IgD-negative memory B cell (primary cell): ENCODE data around the gene SIRT2. TPM values are rescaled to one million over a fixed set of nuclear protein-coding genes. Genes with fewer than 3 reads are reported as not detected.

ENCODE experiments used
- H3K27ac Mint-ChIP-seq, 3 donors: one replicate each; pipeline ENCODE4 v1.8.0; 2020 to 2022; ENCODE audit warnings: mild to moderate bottlenecking in 3 of 3, mixed read lengths in 3 of 3, moderate library complexity in 1 of 3
- H3K27me3 Mint-ChIP-seq: one replicate; pipeline ENCODE4 v1.8.0; 2021; ENCODE audit warnings: mixed read lengths
- H3K36me3 Mint-ChIP-seq: one replicate; pipeline ENCODE4 v1.8.0; 2020; ENCODE audit warnings: mild to moderate bottlenecking, mixed read lengths
- H3K4me1 Mint-ChIP-seq, 3 donors: one replicate each; pipeline ENCODE4 v1.8.0; 2020 to 2022; ENCODE audit warnings: mixed read lengths in 3 of 3, mild to moderate bottlenecking in 1 of 3
- H3K4me3 Mint-ChIP-seq, 4 donors: one replicate each; pipeline ENCODE4 v1.8.0; 2020 to 2022; ENCODE audit warnings: mild to moderate bottlenecking in 4 of 4, mixed read lengths in 4 of 4, moderate library complexity in 3 of 4
- H3K9me3 Mint-ChIP-seq, 3 donors: one replicate each; pipeline ENCODE4 v1.8.0; 2020 to 2021; ENCODE audit warnings: mixed read lengths in 3 of 3, mild to moderate bottlenecking in 1 of 3
- polyA plus RNA-seq: library from polyadenylated mRNA; unstranded; fragments of 300-500 nt; fragmentation: Illumina TruSeq; gene quantifications from one replicate; pipeline ENCODE4 v1.2.3, GENCODE V29; 2021

Gene SIRT2
- polyA plus RNA-seq, 1 donor from 2014 or later = 45.5 TPM

- no peaks in the 10 kb centered on the region for H3K9me3 Mint-ChIP-seq
- H3K4me3 Mint-ChIP-seq = no peak overlapping the region
- H3K27me3 Mint-ChIP-seq = no peaks in the 10 kb centered on the region
- H3K27ac Mint-ChIP-seq = no peak overlapping the region
- H3K4me1 Mint-ChIP-seq = peaks cover 0 to 5% (median 2%) of the 10 kb centered on the region in 3 donors
- H3K36me3 Mint-ChIP-seq = peaks cover 9% of the 10 kb centered on the region
Observed at GRCh38 chr19:38912600-38913514, 13.4 kb upstream of the SIRT2 start.

GRCh38 chr19:38911388-38912001 lies 12.1 kb upstream of the SIRT2 start:
- Mint-ChIP-seq H3K27me3 (no peaks in the 10 kb centered on the region), H3K4me1 (peaks cover 0 to 5% (median 2%) of the 10 kb centered on the region in 3 donors), H3K4me3 (no peak overlapping the region), H3K27ac (no peak overlapping the region), H3K36me3 (peaks cover 12% of the 10 kb centered on the region), H3K9me3 (no peaks in the 10 kb centered on the region)

- Mint-ChIP-seq H3K9me3 (no peaks in the 10 kb centered on the region), H3K27ac (no peak overlapping the region), H3K4me1 (peaks cover 0 to 3% (median 2%) of the 10 kb centered on the region in 3 donors), H3K4me3 (peak overlapping the region in 1 of 4 donors; percentile 47), H3K27me3 (no peaks in the 10 kb centered on the region), H3K36me3 (peaks cover 10% of the 10 kb centered on the region)
Observed at GRCh38 chr19:38910488-38910887, 11.1 kb upstream of the SIRT2 start.

GRCh38 chr19:38908911-38909310 lies 9.5 kb upstream of the SIRT2 start:
- Mint-ChIP-seq H3K4me1 (peaks cover 4 to 10% (median 6%) of the 10 kb centered on the region in 3 donors), H3K4me3 (no peak overlapping the region), H3K36me3 (peaks cover 17% of the 10 kb centered on the region), H3K27ac (no peak overlapping the region), H3K9me3 (no peaks in the 10 kb centered on the region), H3K27me3 (no peaks in the 10 kb centered on the region)

- Mint-ChIP-seq H3K4me3 (no peak overlapping the region), H3K27me3 (no peaks in the 10 kb centered on the region), H3K36me3 (peaks cover 19% of the 10 kb centered on the region), H3K9me3 (no peaks in the 10 kb centered on the region), H3K4me1 (peaks cover 4 to 13% (median 7%) of the 10 kb centered on the region in 3 donors), H3K27ac (peak overlapping the region in 1 of 3 donors; percentile 81)
Observed at GRCh38 chr19:38907670-38908069, 8.3 kb upstream of the SIRT2 start.

GRCh38 chr19:38907227-38907626 lies 7.8 kb upstream of the SIRT2 start:
- H3K4me3 Mint-ChIP-seq = no peak overlapping the region
- peak overlapping the region in 1 of 3 donors; percentile 81 for H3K27ac Mint-ChIP-seq

GRCh38 chr19:38905620-38906019 lies 6.2 kb upstream of the SIRT2 start:
- Mint-ChIP-seq H3K4me1 (peaks cover 8 to 20% (median 13%) of the 10 kb centered on the region in 3 donors), H3K27ac (no peak overlapping the region), H3K9me3 (no peaks in the 10 kb centered on the region), H3K36me3 (peaks cover 16% of the 10 kb centered on the region), H3K27me3 (no peaks in the 10 kb centered on the region), H3K4me3 (no peak overlapping the region)

More at GRCh38 chr19:38907227-38907626, 7.8 kb upstream of the SIRT2 start:
- Mint-ChIP-seq H3K4me1 (peaks cover 4 to 13% (median 7%) of the 10 kb centered on the region in 3 donors), H3K36me3 (peaks cover 19% of the 10 kb centered on the region), H3K27me3 (no peaks in the 10 kb centered on the region), H3K9me3 (no peaks in the 10 kb centered on the region)

GRCh38 chr19:38904581-38905539 lies 5.4 kb upstream of the SIRT2 start:
- Mint-ChIP-seq H3K36me3 (peaks cover 16% of the 10 kb centered on the region), H3K27ac (peak overlapping the region in 1 of 3 donors; percentile 84), H3K4me3 (peak overlapping the region in 1 of 4 donors; percentile 40), H3K4me1 (peaks cover 9 to 24% (median 17%) of the 10 kb centered on the region in 3 donors), H3K27me3 (no peaks in the 10 kb centered on the region), H3K9me3 (no peaks in the 10 kb centered on the region)

GRCh38 chr19:38901683-38902082 lies 2.3 kb upstream of the SIRT2 start:
- peaks cover 13 to 29% (median 26%) of the 10 kb centered on the region in 3 donors for H3K4me1 Mint-ChIP-seq
- peaks cover 3% of the 10 kb centered on the region for H3K27me3 Mint-ChIP-seq
- H3K27ac Mint-ChIP-seq = no peak overlapping the region
- H3K9me3 Mint-ChIP-seq = no peaks in the 10 kb centered on the region
- peaks cover 8% of the 10 kb centered on the region for H3K36me3 Mint-ChIP-seq
- peak overlapping the region; percentile 16 to 84 (median 35) for H3K4me3 Mint-ChIP-seq

GRCh38 chr19:38900743-38901190 lies 1.3 kb upstream of the SIRT2 start:
- H3K27ac Mint-ChIP-seq = peak overlapping the region; percentile 53 to 97 (median 55)
- peaks cover 13 to 29% (median 26%) of the 10 kb centered on the region in 3 donors for H3K4me1 Mint-ChIP-seq
- H3K9me3 Mint-ChIP-seq = no peaks in the 10 kb centered on the region
- H3K4me3 Mint-ChIP-seq = peak overlapping the region; percentile 84 to 95 (median 91)
- peaks cover 8% of the 10 kb centered on the region for H3K36me3 Mint-ChIP-seq
- H3K27me3 Mint-ChIP-seq = peaks cover 3% of the 10 kb centered on the region

- H3K4me3 Mint-ChIP-seq = peak overlapping the region; percentile 84 to 95 (median 91)
- H3K36me3 Mint-ChIP-seq = peaks cover 7% of the 10 kb centered on the region
- no peaks in the 10 kb centered on the region for H3K9me3 Mint-ChIP-seq
- peak overlapping the region; percentile 55 to 97 (median 94) for H3K27ac Mint-ChIP-seq
- peaks cover 13 to 29% (median 26%) of the 10 kb centered on the region in 3 donors for H3K4me1 Mint-ChIP-seq
- H3K27me3 Mint-ChIP-seq = peaks cover 3% of the 10 kb centered on the region
Observed at GRCh38 chr19:38900202-38900629, 798 bp upstream of the SIRT2 start.

GRCh38 chr19:38898788-38899446 lies 501 bp downstream of the SIRT2 start:
- peaks cover 3% of the 10 kb centered on the region for H3K27me3 Mint-ChIP-seq
- peak overlapping the region; percentile 84 to 95 (median 91) for H3K4me3 Mint-ChIP-seq
- H3K36me3 Mint-ChIP-seq = peaks cover 2% of the 10 kb centered on the region
- no peaks in the 10 kb centered on the region for H3K9me3 Mint-ChIP-seq
- H3K27ac Mint-ChIP-seq = peak overlapping the region; percentile 55 to 97 (median 94)
- H3K4me1 Mint-ChIP-seq = peaks cover 9 to 24% (median 22%) of the 10 kb centered on the region in 3 donors

GRCh38 chr19:38894968-38895367 lies 4.5 kb downstream of the SIRT2 start:
- H3K4me1 Mint-ChIP-seq = peaks cover 4 to 12% (median 8%) of the 10 kb centered on the region in 3 donors
- no peak overlapping the region for H3K4me3 Mint-ChIP-seq
- H3K27ac Mint-ChIP-seq = no peak overlapping the region
- H3K9me3 Mint-ChIP-seq = no peaks in the 10 kb centered on the region
- peaks cover 3% of the 10 kb centered on the region for H3K27me3 Mint-ChIP-seq
- peaks cover 2% of the 10 kb centered on the region for H3K36me3 Mint-ChIP-seq

GRCh38 chr19:38893341-38893771 lies 6.1 kb downstream of the SIRT2 start:
- H3K27ac Mint-ChIP-seq = no peak overlapping the region
- peaks cover 0 to 6% (median 3%) of the 10 kb centered on the region in 3 donors for H3K4me1 Mint-ChIP-seq
- H3K36me3 Mint-ChIP-seq = peaks cover 2% of the 10 kb centered on the region
- H3K4me3 Mint-ChIP-seq = no peak overlapping the region
- no peaks in the 10 kb centered on the region for H3K27me3 Mint-ChIP-seq
- no peaks in the 10 kb centered on the region for H3K9me3 Mint-ChIP-seq
